Measurements from ENCODE around the gene PLAC9.

Gene PLAC9

DNA sequence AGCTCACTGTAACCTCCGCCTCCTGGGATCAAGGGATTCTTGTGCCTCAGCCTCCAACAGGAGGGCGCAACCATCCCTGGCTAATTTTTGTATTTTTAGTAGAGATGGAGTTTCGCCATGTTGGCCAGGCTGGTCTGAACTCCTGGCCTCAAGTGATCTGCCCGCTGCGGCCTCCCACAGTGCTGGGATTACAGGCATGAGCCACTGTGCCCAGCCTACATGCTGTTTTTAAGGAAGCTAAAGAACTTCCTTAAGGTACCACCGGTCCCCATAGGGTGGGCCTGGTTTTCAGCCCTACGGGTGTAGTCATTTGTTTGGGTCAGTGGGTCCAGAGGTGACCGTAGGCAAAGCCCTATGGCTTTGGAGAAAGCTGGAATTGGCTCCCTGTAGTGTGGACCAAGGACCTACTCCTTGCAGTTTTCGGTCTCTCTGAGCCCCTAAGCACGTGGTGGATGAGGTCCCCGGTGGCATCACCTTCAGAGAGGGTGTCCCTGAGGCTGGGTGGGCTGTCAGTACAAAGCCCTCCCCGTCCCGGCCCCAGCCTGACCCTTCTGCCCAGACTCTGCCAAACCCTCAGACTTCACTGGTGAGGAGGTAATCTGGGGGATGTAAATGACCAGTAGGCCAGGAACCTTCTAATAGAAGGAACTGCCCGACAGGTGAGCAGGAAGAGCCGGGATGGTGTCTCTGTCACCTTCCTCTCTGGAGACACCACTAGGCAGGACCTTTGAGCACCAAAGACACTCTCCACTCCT, 42.3 kb downstream of the PLAC9 start:
- TF ChIP-seq, protein P1, sequence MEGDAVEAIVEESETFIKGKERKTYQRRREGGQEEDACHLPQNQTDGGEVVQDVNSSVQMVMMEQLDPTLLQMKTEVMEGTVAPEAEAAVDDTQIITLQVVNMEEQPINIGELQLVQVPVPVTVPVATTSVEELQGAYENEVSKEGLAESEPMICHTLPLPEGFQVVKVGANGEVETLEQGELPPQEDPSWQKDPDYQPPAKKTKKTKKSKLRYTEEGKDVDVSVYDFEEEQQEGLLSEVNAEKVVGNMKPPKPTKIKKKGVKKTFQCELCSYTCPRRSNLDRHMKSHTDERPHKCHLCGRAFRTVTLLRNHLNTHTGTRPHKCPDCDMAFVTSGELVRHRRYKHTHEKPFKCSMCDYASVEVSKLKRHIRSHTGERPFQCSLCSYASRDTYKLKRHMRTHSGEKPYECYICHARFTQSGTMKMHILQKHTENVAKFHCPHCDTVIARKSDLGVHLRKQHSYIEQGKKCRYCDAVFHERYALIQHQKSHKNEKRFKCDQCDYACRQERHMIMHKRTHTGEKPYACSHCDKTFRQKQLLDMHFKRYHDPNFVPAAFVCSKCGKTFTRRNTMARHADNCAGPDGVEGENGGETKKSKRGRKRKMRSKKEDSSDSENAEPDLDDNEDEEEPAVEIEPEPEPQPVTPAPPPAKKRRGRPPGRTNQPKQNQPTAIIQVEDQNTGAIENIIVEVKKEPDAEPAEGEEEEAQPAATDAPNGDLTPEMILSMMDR (IDR thresholded peaks at IDR 0.05; ENCODE audit: unreplicated experiment in 3 of 3) = no peak
- Mint-ChIP-seq H3K27ac (no peak overlapping the region), H3K9me3 (no peaks in the 10 kb centered on the region), H3K27me3 (ENCODE audit: low read depth) (no peaks in the 10 kb centered on the region), H3K4me3 (no peak overlapping the region), H3K4me1 (peaks cover 3% of the 10 kb centered on the region), H3K36me3 (ENCODE audit: low read depth) (no peaks in the 10 kb centered on the region)

DNA sequence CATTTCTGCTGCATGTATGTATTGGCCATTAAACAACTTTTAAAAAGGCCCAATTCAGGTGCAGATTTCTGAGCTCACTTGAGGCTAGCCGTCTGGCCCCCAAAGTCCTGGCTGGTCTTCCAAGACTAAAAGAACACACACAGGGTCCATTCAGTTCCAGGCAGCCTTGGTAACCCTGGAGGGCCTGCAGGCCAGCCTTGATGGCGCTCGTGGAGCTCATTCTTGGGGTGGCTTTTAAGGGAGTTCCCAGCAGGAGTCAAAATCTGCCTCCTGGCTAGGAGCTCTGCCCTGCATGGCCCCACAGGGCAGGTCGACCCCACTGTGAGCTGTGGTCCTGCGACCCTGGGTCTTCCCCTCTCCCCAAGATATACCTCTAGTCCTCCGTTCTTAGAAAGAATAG, 44.0 kb downstream of the PLAC9 start:
- Mint-ChIP-seq H3K9me3 (no peaks in the 10 kb centered on the region), H3K36me3 (ENCODE audit: low read depth) (no peaks in the 10 kb centered on the region), H3K4me3 (no peak overlapping the region), H3K27me3 (ENCODE audit: low read depth) (no peaks in the 10 kb centered on the region), H3K27ac (no peak overlapping the region), H3K4me1 (no peaks in the 10 kb centered on the region)
- TF ChIP-seq, protein P1 (IDR thresholded peaks at IDR 0.05; ENCODE audit: unreplicated experiment in 3 of 3) = no peak

GRCh38 chr10:80177781-80178636, 45.5 kb downstream of the PLAC9 start:
- Mint-ChIP-seq H3K27ac (no peak overlapping the region), H3K36me3 (ENCODE audit: low read depth) (no peaks in the 10 kb centered on the region), H3K4me1 (no peaks in the 10 kb centered on the region), H3K9me3 (no peaks in the 10 kb centered on the region), H3K27me3 (ENCODE audit: low read depth) (no peaks in the 10 kb centered on the region), H3K4me3 (no peak overlapping the region)
- TF ChIP-seq, protein P1 (IDR thresholded peaks at IDR 0.05; ENCODE audit: unreplicated experiment in 3 of 3) = no peak

DNA sequence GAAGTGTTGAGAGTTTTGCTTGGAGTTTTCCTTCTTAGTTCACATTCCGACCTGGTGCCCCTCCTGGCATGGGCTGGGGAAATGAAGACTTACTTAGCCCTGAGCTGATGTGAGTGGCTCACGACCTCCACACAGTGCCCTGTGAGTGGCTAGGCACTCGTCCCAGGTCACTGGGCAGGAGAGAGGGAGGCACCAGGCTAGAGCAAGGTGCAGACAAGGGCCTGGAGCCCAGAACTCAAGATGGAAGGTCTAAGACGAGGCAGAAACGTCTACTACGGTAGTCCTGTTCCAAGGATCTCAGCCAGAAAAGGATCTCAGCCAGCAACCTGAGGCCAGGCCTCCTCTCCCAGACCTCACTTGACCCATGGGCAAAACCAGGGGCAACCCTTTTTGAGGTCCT, 50.5 kb downstream of the PLAC9 start:
- no peaks in the 10 kb centered on the region for H3K9me3 Mint-ChIP-seq
- H3K27me3 Mint-ChIP-seq (ENCODE audit: low read depth) = peaks cover 3% of the 10 kb centered on the region
- peaks cover 10% of the 10 kb centered on the region for H3K4me1 Mint-ChIP-seq
- TF ChIP-seq, protein P1 (IDR thresholded peaks at IDR 0.05; ENCODE audit: unreplicated experiment in 3 of 3) = no peak
- no peak overlapping the region for H3K27ac Mint-ChIP-seq
- no peak overlapping the region for H3K4me3 Mint-ChIP-seq
- no peaks in the 10 kb centered on the region for H3K36me3 Mint-ChIP-seq (ENCODE audit: low read depth)

- Mint-ChIP-seq H3K9me3 (no peaks in the 10 kb centered on the region), H3K27ac (no peak overlapping the region)
Observed at GRCh38 chr10:80183436-80183835, 50.9 kb downstream of the PLAC9 start.

More at GRCh38 chr10:80183436-80183835, 50.9 kb downstream of the PLAC9 start:
- H3K27me3 Mint-ChIP-seq (ENCODE audit: low read depth) = peaks cover 3% of the 10 kb centered on the region
- TF ChIP-seq, protein P1 (IDR thresholded peaks at IDR 0.05; ENCODE audit: unreplicated experiment in 3 of 3) = no peak
- peaks cover 15% of the 10 kb centered on the region for H3K4me1 Mint-ChIP-seq
- H3K4me3 Mint-ChIP-seq = no peak overlapping the region
- no peaks in the 10 kb centered on the region for H3K36me3 Mint-ChIP-seq (ENCODE audit: low read depth)

Measured in nephron (organoid).